GM23248 (cell line): ENCODE data around the gene IL10.

Source experiments
- EZH2 ChIP-seq: fragments of 200-600 bp; sonication (generic); IDR thresholded peaks from 2 replicates; pipeline ENCODE4 v1.6.1; 2018; ENCODE audit warnings: antibody characterized with exemption, mild to moderate bottlenecking; ENCODE audit not compliant: insufficient read depth, poor library complexity, severe bottlenecking
- EZH2phosphoT487 ChIP-seq: fragments of 200-600 bp; sonication (generic); IDR thresholded peaks from 2 replicates; pipeline ENCODE4 v1.6.1; 2018; ENCODE audit warnings: antibody characterized with exemption, moderate library complexity, mild to moderate bottlenecking, low read depth; ENCODE audit not compliant: insufficient read depth

DNA sequence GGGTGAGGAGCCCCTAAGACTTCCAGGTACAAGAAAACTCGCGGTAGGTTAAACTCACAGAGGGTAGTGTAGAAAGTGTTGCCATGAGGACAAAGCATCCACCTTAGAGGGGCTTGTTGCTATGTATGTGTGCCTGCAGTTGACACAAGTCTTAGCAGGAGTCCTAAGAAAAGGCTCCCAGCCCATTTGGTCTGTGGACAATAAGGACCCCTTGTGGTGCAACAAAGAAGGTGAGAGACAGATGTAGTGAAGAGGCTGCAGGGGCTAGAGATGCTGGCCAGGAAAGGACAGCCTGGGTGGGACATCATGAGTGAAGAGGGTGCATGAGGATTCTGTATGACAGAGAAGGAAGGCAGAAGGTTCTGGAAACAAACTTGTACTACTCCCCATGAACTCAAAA lies 36.3 kb upstream of the IL10 start:
- TF ChIP-seq EZH2: no peak
- no peak for TF ChIP-seq EZH2phosphoT487
